VCaP (cell line): Measurements from ENCODE around the gene FBXW4.

Source experiments
- H3K27ac ChIP-seq: fragments of 450-650 bp; 2 replicates; pipeline ENCODE4 v1.5.1; 2017
- CTCF ChIP-seq: fragments of 450-650 bp; conservative IDR thresholded peaks from 2 replicates; pipeline ENCODE4 v1.5.1; 2017; ENCODE audit warnings: mild to moderate bottlenecking, moderate library complexity

FBXW4 gene

GRCh38 chr10:101587725-101588653 lies 107.0 kb downstream of the FBXW4 start, which contains the start of the genes DPCD and POLL:
DPCD (plus strand) TSS chr10:101588321; CDS start chr10:101588337, 16 bp downstream.
POLL (minus strand) TSS chr10:101588257; CDS start chr10:101587360, 897 bp downstream.
- TF ChIP-seq CTCF: no peak
- H3K27ac ChIP-seq: peak within 1 kb of the TSS; percentile 83

- no peak overlapping the region for H3K27ac ChIP-seq
- no peak for TF ChIP-seq CTCF
Observed at GRCh38 chr10:101585841-101586240, 109.1 kb downstream of the FBXW4 start.

- H3K27ac ChIP-seq: no peak overlapping the region
- TF ChIP-seq CTCF: no peak
Observed at GRCh38 chr10:101580486-101581399, 114.2 kb downstream of the FBXW4 start.

- no peak for TF ChIP-seq CTCF
- H3K27ac ChIP-seq: no peak overlapping the region
Observed at GRCh38 chr10:101579516-101579870, 115.5 kb downstream of the FBXW4 start.

- H3K27ac ChIP-seq: no peak overlapping the region
- no peak for TF ChIP-seq CTCF
Observed at GRCh38 chr10:101578803-101579515, 116.0 kb downstream of the FBXW4 start.

- TF ChIP-seq CTCF: no peak
- no peak overlapping the region for H3K27ac ChIP-seq
Observed at GRCh38 chr10:101578192-101578591, 116.8 kb downstream of the FBXW4 start.
